Body of pancreas (tissue), 4 donors: Measurements from ENCODE around the gene LAMA4.

Source experiments
- CTCF ChIP-seq, 7 experiments: fragments of 450-650 bp in 4 of 7; fragments of 200-600 bp in 3 of 7; sonication (generic) in 3 of 7; IDR thresholded peaks; one replicate each; pipeline ENCODE4 v1.5.1; 2016 to 2019; ENCODE audit warnings: antibody characterized with exemption in 7 of 7
- POLR2A ChIP-seq, 3 donors: fragments of 450-650 bp; IDR thresholded peaks; one replicate each; pipeline ENCODE4 v1.6.1; 2016; ENCODE audit warnings: antibody characterized with exemption in 3 of 3, mild to moderate bottlenecking in 2 of 3

- no peak for TF ChIP-seq POLR2A (IDR thresholded peaks at IDR 0.05)
- no peak for TF ChIP-seq CTCF (IDR thresholded peaks at IDR 0.05)
Measured at GRCh38 chr6:112113431-112113830, 140.9 kb downstream of the LAMA4 start.
